HK-2 (cell line): ENCODE measurements around the gene KCNH2.

Source experiments
- DNase-seq: peaks from one replicate; pipeline ENCODE4 v3.0.0-alpha.2; 2018; ENCODE audit not compliant: unreplicated experiment

The KCNH2 gene

GRCh38 chr7:150996376-150997074 lies 18.4 kb upstream of the KCNH2 start:
- no peak for DNase-seq

GRCh38 chr7:150994838-150995510 lies 16.9 kb upstream of the KCNH2 start:
- no peak for DNase-seq

- DNase-seq = no peak
These were observed 16.2 kb upstream of the KCNH2 start for GRCh38 chr7:150994141-150994837.

- no peak for DNase-seq
These were observed 15.4 kb upstream of the KCNH2 start for GRCh38 chr7:150993511-150993910.

GRCh38 chr7:150992833-150993302 lies 14.7 kb upstream of the KCNH2 start:
- DNase-seq = no peak

- no peak for DNase-seq
These were observed 14.0 kb upstream of the KCNH2 start for GRCh38 chr7:150992051-150992640.

- no peak for DNase-seq
These were observed 12.5 kb upstream of the KCNH2 start, which contains the start of gene NOS3 for GRCh38 chr7:150990416-150991186. Gene NOS3 (plus strand): TSS chr7:150991017. CDS start chr7:150993804, 2,787 bp downstream.

- no peak for DNase-seq
These were observed 11.3 kb upstream of the KCNH2 start for GRCh38 chr7:150989456-150989855.

- DNase-seq = no peak
These were observed 10.4 kb upstream of the KCNH2 start for GRCh38 chr7:150988230-150989226.

GRCh38 chr7:150986556-150986955 lies 8.4 kb upstream of the KCNH2 start:
- no peak for DNase-seq

GRCh38 chr7:150986099-150986512 lies 8.0 kb upstream of the KCNH2 start:
- DNase-seq = peak; percentile 43

- no peak for DNase-seq
These were observed 5.8 kb upstream of the KCNH2 start for GRCh38 chr7:150983893-150984368.

- no peak for DNase-seq
These were observed 4.2 kb upstream of the KCNH2 start for GRCh38 chr7:150982351-150982750.

- no peak for DNase-seq
These were observed 3.5 kb upstream of the KCNH2 start for GRCh38 chr7:150981644-150982043.

- no peak for DNase-seq
These were observed 2.5 kb upstream of the KCNH2 start for GRCh38 chr7:150980663-150981062.

GRCh38 chr7:150979713-150980390 lies 1.7 kb upstream of the KCNH2 start:
- DNase-seq = no peak

GRCh38 chr7:150977382-150978125 lies 567 bp downstream of the KCNH2 start:
- no peak for DNase-seq

- DNase-seq = no peak
These were observed 1.4 kb downstream of the KCNH2 start for GRCh38 chr7:150976529-150977381.
